ENCODE results near the gene CXorf58. TPM values are rescaled to one million over a fixed set of nuclear protein-coding genes. Genes with fewer than 3 reads are reported as not detected.
"Not testable (repeated sequence)": the region's sequence is repeated elsewhere in the genome, so short reads cannot be mapped to it uniquely, and the experiment has no call there.

CXorf58 gene
- total and polyA plus RNA-seq, 2 donors (not counting 3 experiments of a cell fraction or from before 2014, with no cell fraction given): not detected

GRCh38 chrX:23959781-23960180 is 52.0 kb downstream of the CXorf58 start:
- no TSS peak for BruUV-seq (replicated peaks)
- Histone ChIP-seq H3K27ac (ENCODE audit: insufficient read depth, low read depth, low read length) (no peak overlapping the region), H3K36me3 (ENCODE audit: control insufficient read depth in 2 of 2, extremely low read depth in 1 of 2, insufficient read depth in 2 of 2, low read length in 2 of 2) (no peaks in the 10 kb centered on the region), H3K4me2 (ENCODE audit: insufficient read depth, low read length) (no peak overlapping the region), H3K79me2 (ENCODE audit: control insufficient read depth, insufficient read depth, low read length) (no peaks in the 10 kb centered on the region), H3K4me1 (ENCODE audit: control insufficient read depth, extremely low read depth, insufficient read depth, low read length) (peaks cover 12% of the 10 kb centered on the region), H4K20me1 (replicated peaks; ENCODE audit: control insufficient read depth, extremely low read depth, insufficient read depth, low read length) (no peaks in the 10 kb centered on the region), H2AFZ (ENCODE audit: low read depth, low read length) (no peak overlapping the region), H3K9ac (replicated peaks; ENCODE audit: extremely low read depth, insufficient read depth, low read length) (no peak overlapping the region), H3K9me3 (replicated peaks; ENCODE audit: control insufficient read depth, insufficient read depth, low read length) (no peaks in the 10 kb centered on the region), H3K27me3 (ENCODE audit: control insufficient read depth in 2 of 2, insufficient read depth in 2 of 2, low read length in 2 of 2) (no peaks in the 10 kb centered on the region), H3K4me3 (replicated peaks in 1 of 3; ENCODE audit: insufficient read depth in 1 of 3, low read depth in 1 of 3, low read length in 3 of 3) (no peak overlapping the region), H3K9me1 (replicated peaks; ENCODE audit: control insufficient read depth, extremely low read depth, insufficient read depth, low read length) (no peaks in the 10 kb centered on the region)
- ChIA-PET CTCF (no interaction called here), POLR2A (no interaction called here)
- FAIRE-seq (no peak), DNase-seq (ENCODE audit: low read depth, low spot score) (no peak)
- intact Hi-C loops (cut with micrococcal nuclease): no loop called here
- no peak for TF ChIP-seq CTCF (IDR thresholded peaks at IDR 0.05; ENCODE audit: extremely low read depth in 1 of 2, insufficient read depth in 1 of 2, low read depth in 1 of 2, low read length in 2 of 2)
- TF ChIP-seq EZH2 (IDR thresholded peaks at IDR 0.05; ENCODE audit: borderline replicate concordance, low read depth, low read length, severe bottlenecking): no peak
- no peak for TF ChIP-seq MYC (IDR thresholded peaks at IDR 0.05; ENCODE audit: low read depth, low read length)
- TF ChIP-seq POLR2AphosphoS5 (IDR thresholded peaks at IDR 0.05; ENCODE audit: insufficient read depth, low read depth, low read length): no peak
- TF ChIP-seq GATA2 (IDR thresholded peaks at IDR 0.05; ENCODE audit: insufficient read depth, insufficient read length, low read depth, low read length): no peak
- dilution Hi-C loops (cut with MboI; ENCODE audit: extremely low pct_ligation_motif_present, low sequenced_read_pairs): no loop called here

GRCh38 chrX:23964191-23964590 is 56.4 kb downstream of the CXorf58 start:
- H2AFZ ChIP-seq (ENCODE audit: low read depth, low read length): no peak overlapping the region
- no peak overlapping the region for H3K4me3 ChIP-seq (replicated peaks in 1 of 3; ENCODE audit: insufficient read depth in 1 of 3, low read depth in 1 of 3, low read length in 3 of 3)
- no peaks in the 10 kb centered on the region for H4K20me1 ChIP-seq (replicated peaks; ENCODE audit: control insufficient read depth, extremely low read depth, insufficient read depth, low read length)
- POLR2A ChIA-PET: no interaction called here
- H3K36me3 ChIP-seq (ENCODE audit: control insufficient read depth in 2 of 2, extremely low read depth in 1 of 2, insufficient read depth in 2 of 2, low read length in 2 of 2): no peaks in the 10 kb centered on the region
- intact Hi-C loops (cut with micrococcal nuclease): no loop called here
- no peaks in the 10 kb centered on the region for H3K27me3 ChIP-seq (ENCODE audit: control insufficient read depth in 2 of 2, insufficient read depth in 2 of 2, low read length in 2 of 2)
- CTCF ChIA-PET: no interaction called here
- H3K9me3 ChIP-seq (replicated peaks; ENCODE audit: control insufficient read depth, insufficient read depth, low read length): no peaks in the 10 kb centered on the region
- FAIRE-seq: no peak
- H3K79me2 ChIP-seq (ENCODE audit: control insufficient read depth, insufficient read depth, low read length): no peaks in the 10 kb centered on the region
- no peaks in the 10 kb centered on the region for H3K4me1 ChIP-seq (ENCODE audit: control insufficient read depth, extremely low read depth, insufficient read depth, low read length)
- TF ChIP-seq MYC (IDR thresholded peaks at IDR 0.05; ENCODE audit: low read depth, low read length): no peak
- no peak overlapping the region for H3K27ac ChIP-seq (ENCODE audit: insufficient read depth, low read depth, low read length)
- no TSS peak for BruUV-seq (replicated peaks)
- H3K9me1 ChIP-seq (replicated peaks; ENCODE audit: control insufficient read depth, extremely low read depth, insufficient read depth, low read length): no peaks in the 10 kb centered on the region
- no peak overlapping the region for H3K9ac ChIP-seq (replicated peaks; ENCODE audit: extremely low read depth, insufficient read depth, low read length)
- no peak overlapping the region for H3K4me2 ChIP-seq (ENCODE audit: insufficient read depth, low read length)
- no peak for DNase-seq (ENCODE audit: low read depth, low spot score)
- dilution Hi-C loops (cut with MboI; ENCODE audit: extremely low pct_ligation_motif_present, low sequenced_read_pairs): no loop called here

- H3K9ac ChIP-seq (replicated peaks; ENCODE audit: extremely low read depth, insufficient read depth, low read length); H3K4me3 ChIP-seq (replicated peaks in 1 of 3; ENCODE audit: insufficient read depth in 1 of 3, low read depth in 1 of 3, low read length in 3 of 3); FAIRE-seq; H3K4me1 ChIP-seq (ENCODE audit: control insufficient read depth, extremely low read depth, insufficient read depth, low read length); DNase-seq (ENCODE audit: low read depth, low spot score); H3K79me2 ChIP-seq (ENCODE audit: control insufficient read depth, insufficient read depth, low read length); H3K27me3 ChIP-seq (ENCODE audit: control insufficient read depth in 2 of 2, insufficient read depth in 2 of 2, low read length in 2 of 2); dilution Hi-C loops (cut with MboI; ENCODE audit: extremely low pct_ligation_motif_present, low sequenced_read_pairs); H3K4me2 ChIP-seq (ENCODE audit: insufficient read depth, low read length); H2AFZ ChIP-seq (ENCODE audit: low read depth, low read length); H3K36me3 ChIP-seq (ENCODE audit: control insufficient read depth in 2 of 2, extremely low read depth in 1 of 2, insufficient read depth in 2 of 2, low read length in 2 of 2); intact Hi-C loops (cut with micrococcal nuclease); H3K9me3 ChIP-seq (replicated peaks; ENCODE audit: control insufficient read depth, insufficient read depth, low read length); H3K9me1 ChIP-seq (replicated peaks; ENCODE audit: control insufficient read depth, extremely low read depth, insufficient read depth, low read length); CTCF ChIA-PET; BruUV-seq (replicated peaks); H3K27ac ChIP-seq (ENCODE audit: insufficient read depth, low read depth, low read length); H4K20me1 ChIP-seq (replicated peaks; ENCODE audit: control insufficient read depth, extremely low read depth, insufficient read depth, low read length); POLR2A ChIA-PET: not testable (repeated sequence)
These were observed 57.8 kb downstream of the CXorf58 start for GRCh38 chrX:23965630-23966029.

Data from endothelial cell of umbilical vein (primary cell).